H9 (cell line): Measurements from ENCODE around the gene BMPR2. TPM values are rescaled to one million over a fixed set of nuclear protein-coding genes. Genes with fewer than 3 reads are reported as not detected.
"Not testable (repeated sequence)": the region's sequence is repeated elsewhere in the genome, so short reads cannot be mapped to it uniquely, and the experiment has no call there.

Experiments used
- DNase-seq: peaks from one replicate; pipeline ENCODE4 v3.0.0-alpha.2; 2017
- H2AFZ ChIP-seq: one replicate; pipeline ENCODE4 v1.6.1; 2013; ENCODE audit warnings: mild to moderate bottlenecking, low read length, control low read depth, moderate library complexity
- H2AK5ac ChIP-seq: 2 replicates; pipeline ENCODE4 v1.6.1; 2013; ENCODE audit warnings: low read length, control low read depth, mixed read lengths; ENCODE audit not compliant: insufficient read length
- H2BK120ac ChIP-seq: one replicate; pipeline ENCODE4 v1.6.1; 2013; ENCODE audit warnings: low read depth, mild to moderate bottlenecking, low read length, control low read depth, inconsistent platforms; ENCODE audit not compliant: poor library complexity, severe bottlenecking
- H2BK12ac ChIP-seq: 2 replicates; pipeline ENCODE4 v1.6.1; 2013; ENCODE audit warnings: low read length, control low read depth, mixed read lengths, low read depth; ENCODE audit not compliant: insufficient read length
- H2BK15ac ChIP-seq: 2 replicates; pipeline ENCODE4 v1.6.1; 2013; ENCODE audit warnings: low read depth, low read length, control low read depth
- H2BK20ac ChIP-seq: one replicate; pipeline ENCODE4 v1.6.1; 2013; ENCODE audit warnings: low read depth, mild to moderate bottlenecking, low read length, control low read depth, inconsistent platforms; ENCODE audit not compliant: poor library complexity, severe bottlenecking
- H2BK5ac ChIP-seq: 2 replicates; pipeline ENCODE4 v1.6.1; 2013; ENCODE audit warnings: low read length, control low read depth, mixed read lengths; ENCODE audit not compliant: insufficient read length
- H3K14ac ChIP-seq: 2 replicates; pipeline ENCODE4 v1.6.1; 2013; ENCODE audit warnings: low read length, control low read depth; ENCODE audit not compliant: insufficient read depth
- H3K18ac ChIP-seq: 2 replicates; pipeline ENCODE4 v1.6.1; 2013; ENCODE audit warnings: low read depth, mild to moderate bottlenecking, mixed read lengths, low read length, control low read depth; ENCODE audit not compliant: insufficient read length
- H3K23ac ChIP-seq: 2 replicates; pipeline ENCODE4 v1.6.1; 2013; ENCODE audit warnings: low read length, control low read depth, mixed read lengths, low read depth; ENCODE audit not compliant: insufficient read length
- H3K23me2 ChIP-seq: 2 replicates; pipeline ENCODE4 v1.6.1; 2013; ENCODE audit warnings: low read depth, mild to moderate bottlenecking, mixed read lengths, low read length, control low read depth; ENCODE audit not compliant: insufficient read length, poor library complexity, severe bottlenecking
- H3K27ac ChIP-seq: 2 replicates; pipeline ENCODE4 v1.5.1; 2013; ENCODE audit warnings: low read length, control low read depth, mixed read lengths, low read depth; ENCODE audit not compliant: insufficient read length
- H3K27me3 ChIP-seq: 2 replicates; pipeline ENCODE4 v1.6.1; 2013; ENCODE audit warnings: low read length, control low read depth, inconsistent platforms; ENCODE audit not compliant: insufficient read depth
- H3K4ac ChIP-seq: 2 replicates; pipeline ENCODE4 v1.6.1; 2013; ENCODE audit warnings: low read depth, mild to moderate bottlenecking, control low read depth, inconsistent platforms, low read length, moderate library complexity
- H3K4me1 ChIP-seq: 2 replicates; pipeline ENCODE4 v1.6.1; 2013; ENCODE audit warnings: low read length, control low read depth, inconsistent platforms; ENCODE audit not compliant: insufficient read depth
- H3K4me2 ChIP-seq: 2 replicates; pipeline ENCODE4 v1.6.1; 2013; ENCODE audit warnings: low read length, control low read depth, mixed read lengths; ENCODE audit not compliant: insufficient read length, insufficient read depth
- H3K56ac ChIP-seq: 2 replicates; pipeline ENCODE4 v1.6.1; 2013; ENCODE audit warnings: low read depth, mild to moderate bottlenecking, mixed read lengths, low read length, control low read depth; ENCODE audit not compliant: insufficient read length
- H3K79me1 ChIP-seq: 2 replicates; pipeline ENCODE4 v1.6.1; 2013; ENCODE audit warnings: low read depth, mild to moderate bottlenecking, moderate library complexity, low read length, control low read depth, inconsistent platforms; ENCODE audit not compliant: insufficient read depth, poor library complexity, severe bottlenecking
- H3K79me2 ChIP-seq: 2 replicates; pipeline ENCODE4 v1.6.1; 2013; ENCODE audit warnings: low read length, control low read depth, inconsistent platforms; ENCODE audit not compliant: insufficient read depth
- H3K9ac ChIP-seq: 2 replicates; pipeline ENCODE4 v1.6.1; 2013; ENCODE audit warnings: low read length, control low read depth, mixed read lengths; ENCODE audit not compliant: insufficient read length; ENCODE audit errors: extremely low read depth
- H3K9me3 ChIP-seq: one replicate; pipeline ENCODE4 v1.6.1; 2013; ENCODE audit warnings: low read depth, low read length, inconsistent platforms; ENCODE audit not compliant: control insufficient read depth
- H3T11ph ChIP-seq: one replicate; pipeline ENCODE4 v1.6.1; 2013; ENCODE audit warnings: mild to moderate bottlenecking, low read length, control low read depth, inconsistent platforms
- H4K20me1 ChIP-seq: one replicate; pipeline ENCODE4 v1.6.1; 2013; ENCODE audit not compliant: control insufficient read depth, insufficient read length, insufficient read depth
- H4K5ac ChIP-seq: 2 replicates; pipeline ENCODE4 v1.6.1; 2013; ENCODE audit warnings: low read depth, mild to moderate bottlenecking, mixed read lengths, low read length, control low read depth; ENCODE audit not compliant: insufficient read length
- H4K8ac ChIP-seq: replicated peaks from 2 replicates; pipeline ENCODE4 v1.6.1; 2013; ENCODE audit warnings: low read length, control low read depth, mixed read lengths, low read depth; ENCODE audit not compliant: insufficient read length
- H4K91ac ChIP-seq: 2 replicates; pipeline ENCODE4 v1.6.1; 2013; ENCODE audit warnings: low read depth, mild to moderate bottlenecking, moderate library complexity, mixed read lengths, low read length, control low read depth; ENCODE audit not compliant: insufficient read length
- H3K27ac Mint-ChIP-seq, 3 experiments: 2 replicates in 2 of 3; 3 replicates in 1 of 3; pipeline ENCODE4 v1.8.0; 2020 to 2021; ENCODE audit warnings: mixed read lengths in 3 of 3, mild to moderate bottlenecking in 1 of 3, moderate library complexity in 1 of 3
- H3K27me3 Mint-ChIP-seq: 2 replicates; pipeline ENCODE4 v1.8.0; 2021; ENCODE audit warnings: low read depth, mild to moderate bottlenecking, moderate library complexity, mixed read lengths
- H3K36me3 Mint-ChIP-seq, 3 experiments: 2 replicates in 2 of 3; 3 replicates in 1 of 3; pipeline ENCODE4 v1.8.0; 2020 to 2021; ENCODE audit warnings: low read depth in 3 of 3, mixed read lengths in 3 of 3; ENCODE audit not compliant: insufficient read depth in 1 of 3
- H3K4me1 Mint-ChIP-seq, 2 experiments: 2 replicates each; pipeline ENCODE4 v1.8.0; 2020; ENCODE audit warnings: mixed read lengths in 2 of 2
- H3K4me3 Mint-ChIP-seq, 2 experiments: 2 replicates in 1 of 2; 3 replicates in 1 of 2; pipeline ENCODE4 v1.8.0; 2020 to 2021; ENCODE audit warnings: mild to moderate bottlenecking in 2 of 2, mixed read lengths in 2 of 2, moderate library complexity in 1 of 2
- H3K9me3 Mint-ChIP-seq, 2 experiments: 2 replicates in 1 of 2; 3 replicates in 1 of 2; pipeline ENCODE4 v1.8.0; 2020; ENCODE audit warnings: mild to moderate bottlenecking in 2 of 2, mixed read lengths in 2 of 2, moderate library complexity in 1 of 2
- CTCF ChIP-seq: fragments of 200-600 bp; sonication (generic); conservative IDR thresholded peaks from 3 replicates; pipeline ENCODE4 v1.8.0; 2021; ENCODE audit warnings: antibody characterized with exemption, mild to moderate bottlenecking
- WGBS: extraction: QIAGEN DNeasy Blood & Tissue Kit; methylation state at CpG from one replicate; pipeline ENCODE4 v1.1.7; 2013; ENCODE audit warnings: missing lambda C conversion rate, low lambda C conversion rate, mixed read lengths; ENCODE audit not compliant: insufficient read length; ENCODE audit errors: extremely low coverage; 5-methylcytosine and 5-hydroxymethylcytosine counted together
- total RNA-seq: library from RNA; stranded (reverse); gene quantifications from 2 replicates; pipeline ENCODE4 v1.2.1, GENCODE V29; 2021

Gene BMPR2
- total RNA-seq, 1 experiment from 2014 or later = 17.3 TPM

- H3K23me2 ChIP-seq = no peaks in the 10 kb centered on the region
- H3K4me2 ChIP-seq = no peak overlapping the region
- no peaks in the 10 kb centered on the region for H3K79me1 ChIP-seq
- H4K20me1 ChIP-seq = no peaks in the 10 kb centered on the region
- no peak overlapping the region for H3K27ac Mint-ChIP-seq
- H2BK20ac ChIP-seq = no peak overlapping the region
- no peaks in the 10 kb centered on the region for H3K9me3 Mint-ChIP-seq
- peaks cover 0 to 13% (median 3%) of the 10 kb centered on the region in 3 experiments; a peak in 4 of 7 replicates for H3K36me3 Mint-ChIP-seq
- H3K56ac ChIP-seq = no peak overlapping the region
- no peak overlapping the region for H3K18ac ChIP-seq
- no peak overlapping the region for H2AK5ac ChIP-seq
- no peak overlapping the region for H3K14ac ChIP-seq
- no peaks in the 10 kb centered on the region for H3K9me3 ChIP-seq
- no peak overlapping the region for H2BK15ac ChIP-seq
- no peak overlapping the region for H3K4me3 Mint-ChIP-seq
- no CpG with 5 or more reads among the region's 2 CpGs for WGBS
- no peak overlapping the region for H3T11ph ChIP-seq
- no peaks in the 10 kb centered on the region for H3K79me2 ChIP-seq
- H3K23ac ChIP-seq = no peak overlapping the region
- H2BK5ac ChIP-seq = no peak overlapping the region
- no peak overlapping the region for H4K5ac ChIP-seq
- no peaks in the 10 kb centered on the region for H3K4me1 ChIP-seq
- DNase-seq = no peak
- H2AFZ ChIP-seq = no peak overlapping the region
- no peak for TF ChIP-seq CTCF
- H3K9ac ChIP-seq = no peak overlapping the region
- no peak overlapping the region for H3K4ac ChIP-seq
- H3K27me3 ChIP-seq = no peaks in the 10 kb centered on the region
- no peak overlapping the region for H3K27ac ChIP-seq
- H2BK120ac ChIP-seq = no peak overlapping the region
- H2BK12ac ChIP-seq = no peak overlapping the region
- H4K8ac ChIP-seq = no peak overlapping the region
- H3K4me1 Mint-ChIP-seq = peaks cover 5 to 15% of the 10 kb centered on the region in 2 experiments
- H3K27me3 Mint-ChIP-seq = no peaks in the 10 kb centered on the region
- no peak overlapping the region for H4K91ac ChIP-seq
Observed at GRCh38 chr2:202548240-202548639, 172.1 kb downstream of the BMPR2 start.

- not testable (repeated sequence) for H3K9me3 ChIP-seq, H4K20me1 ChIP-seq, H4K91ac ChIP-seq, H2AK5ac ChIP-seq, H2BK120ac ChIP-seq, H3K9me3 Mint-ChIP-seq, H2BK5ac ChIP-seq, H2BK12ac ChIP-seq, H3K56ac ChIP-seq, H4K5ac ChIP-seq, H3K4me2 ChIP-seq, H3K79me1 ChIP-seq, H3K9ac ChIP-seq, H4K8ac ChIP-seq, H3K4me3 Mint-ChIP-seq, H3K4me1 Mint-ChIP-seq, H3K27me3 Mint-ChIP-seq, H2BK15ac ChIP-seq, H3K4me1 ChIP-seq, H3K4ac ChIP-seq, H3K27ac Mint-ChIP-seq, H3K27ac ChIP-seq, H3K79me2 ChIP-seq, H3T11ph ChIP-seq, H3K14ac ChIP-seq, DNase-seq, H3K23me2 ChIP-seq, H3K27me3 ChIP-seq, H2BK20ac ChIP-seq, H3K18ac ChIP-seq, H2AFZ ChIP-seq, H3K23ac ChIP-seq
- peaks cover 10 to 25% (median 14%) of the 10 kb centered on the region in 3 experiments for H3K36me3 Mint-ChIP-seq
- no CpG with 5 or more reads among the region's 10 CpGs for WGBS
Observed at GRCh38 chr2:202551000-202551399, 174.9 kb downstream of the BMPR2 start.
